Fibroblast of pulmonary artery (primary cell): ENCODE measurements around the gene PELI2.

ENCODE experiments used
- DNase-seq: peaks from one replicate; pipeline ENCODE4 v3.0.0-alpha.2; 2010; ENCODE audit warnings: low read depth
- H3K4me3 ChIP-seq: replicated peaks from 2 replicates; pipeline ENCODE4 v1.5.1; 2011; ENCODE audit warnings: low read depth, mild to moderate bottlenecking, control low read depth, low read length, moderate library complexity
- CTCF ChIP-seq: IDR thresholded peaks from 2 replicates; pipeline ENCODE4 v1.5.1; 2011; ENCODE audit warnings: mild to moderate bottlenecking, control low read depth, low read length, inconsistent platforms; ENCODE audit errors: missing control alignments

Gene PELI2

GRCh38 chr14:56125772-56126636 lies 7.8 kb downstream of the PELI2 start:
- no peak overlapping the region for H3K4me3 ChIP-seq
- TF ChIP-seq CTCF = no peak
- no peak for DNase-seq

- no peak for TF ChIP-seq CTCF
- H3K4me3 ChIP-seq = no peak overlapping the region
- no peak for DNase-seq
These were observed 8.4 kb downstream of the PELI2 start for GRCh38 chr14:56126637-56126913.

GRCh38 chr14:56127156-56127555 lies 8.9 kb downstream of the PELI2 start:
- no peak for TF ChIP-seq CTCF
- no peak overlapping the region for H3K4me3 ChIP-seq
- DNase-seq = no peak

GRCh38 chr14:56129092-56129491 lies 10.9 kb downstream of the PELI2 start:
- no peak for DNase-seq
- TF ChIP-seq CTCF = no peak
- no peak overlapping the region for H3K4me3 ChIP-seq

- peak; percentile 55 for DNase-seq
- no peak overlapping the region for H3K4me3 ChIP-seq
- TF ChIP-seq CTCF = no peak
These were observed 11.7 kb downstream of the PELI2 start for GRCh38 chr14:56129933-56130332.

GRCh38 chr14:56131004-56131864 lies 13.0 kb downstream of the PELI2 start:
- H3K4me3 ChIP-seq = no peak overlapping the region
- no peak for DNase-seq
- no peak for TF ChIP-seq CTCF
